Parietal lobe (tissue), 2 donors: ENCODE measurements around the gene GTF2F1. TPM values are rescaled to one million over a fixed set of nuclear protein-coding genes. Genes with fewer than 3 reads are reported as not detected.

Experiments
- small RNA-seq: library from RNA; depleted of rRNA; stranded (forward); fragments of <200 nt; gene quantifications from one replicate; pipeline ENCODE3, GENCODE V24; 2014; ENCODE audit warnings: low replicate concordance
- total RNA-seq: library from RNA; depleted of rRNA; stranded (reverse); fragments of >200 nt; gene quantifications from one replicate; pipeline ENCODE4 v1.2.3, GENCODE V29; 2014

GTF2F1 gene
- total RNA-seq, result 40.4 TPM

GRCh38 chr19:6393074-6393982, at the start of gene GTF2F1:
TSS of gene GTF2F1 (minus strand) at chr19:6393164. CDS start at chr19:6392995, 169 bp downstream.

DNA sequence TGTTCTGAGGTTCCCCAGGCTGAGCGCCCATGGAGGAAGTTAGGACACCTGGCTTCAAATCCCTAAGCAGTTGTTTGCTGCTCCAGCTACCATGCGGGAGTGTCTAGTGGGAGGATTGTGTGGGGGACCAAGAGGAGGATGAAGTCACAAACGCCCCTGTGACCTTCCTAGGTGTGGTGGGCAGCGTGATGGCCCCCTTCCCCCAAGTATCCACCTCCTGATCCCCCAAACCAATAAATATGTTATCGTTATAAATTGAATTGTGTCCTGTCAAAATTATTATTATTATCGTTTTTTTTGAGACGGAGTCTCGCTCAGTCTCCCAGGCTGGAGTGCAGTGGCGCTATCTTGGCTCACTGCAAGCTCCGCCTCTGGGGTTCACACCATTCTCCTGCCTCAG, 40.7 kb upstream of the GTF2F1 start, which contains the start of gene SLC25A41:
TSS of gene SLC25A41 (minus strand) at position 101 of the 400 bp plus-strand sequence. CDS start at position 31, 70 bp downstream.

DNA sequence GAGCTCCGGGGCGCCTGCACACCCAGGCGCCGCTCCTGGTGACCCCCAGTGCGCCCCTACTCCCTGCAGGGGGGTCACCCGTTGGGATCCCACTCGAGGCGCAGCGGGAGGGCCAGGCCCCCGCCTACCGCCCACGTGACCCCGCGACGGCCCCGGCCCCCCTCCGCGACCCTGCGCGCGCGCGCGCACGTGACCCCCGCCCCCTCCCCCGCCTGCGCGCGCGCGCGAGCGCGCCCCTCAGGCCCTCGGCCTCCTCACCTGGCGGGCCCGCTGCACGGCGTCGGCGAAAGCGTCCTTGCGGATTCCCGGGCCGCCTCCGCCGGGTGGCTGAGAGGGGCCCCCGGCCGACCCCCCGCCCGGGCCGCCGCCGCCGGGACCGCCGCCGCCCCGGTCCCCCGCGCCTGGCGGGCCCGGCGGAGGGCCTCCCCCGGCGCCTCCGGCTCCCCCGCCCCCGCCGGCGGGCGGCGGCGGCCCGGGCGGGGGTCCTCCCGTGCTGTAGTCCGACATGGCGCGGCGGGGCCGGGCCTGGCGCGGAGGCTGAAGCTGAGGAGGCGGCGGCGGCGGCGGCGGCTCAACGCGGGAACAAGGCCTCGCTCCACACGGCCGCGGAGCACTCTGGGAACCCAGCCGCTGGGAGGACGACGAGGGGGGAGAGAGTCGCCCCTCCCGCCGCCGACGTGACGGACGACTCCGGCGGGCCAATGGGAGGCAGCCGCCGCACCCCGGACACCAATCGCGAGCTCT, 31.4 kb upstream of the GTF2F1 start, which contains the start of gene KHSRP:
TSS of gene KHSRP (minus strand) at position 617 of the 744 bp plus-strand sequence. CDS start at position 507, 110 bp downstream.

GRCh38 chr19:6375411-6376010, 17.5 kb downstream of the GTF2F1 start, which contains the start of gene PSPN:
TSS of gene PSPN (minus strand) at chr19:6375933. CDS start at chr19:6375849, 84 bp downstream.

GRCh38 chr19:6372594-6373095, 20.3 kb downstream of the GTF2F1 start, which contains the start of gene ALKBH7:
TSS of gene ALKBH7 (plus strand) at chr19:6372794. CDS start at chr19:6372821, 27 bp downstream.

GRCh38 chr19:6333439-6333838, 59.5 kb downstream of the GTF2F1 start, which contains the start of gene ACER1:
TSS of gene ACER1 (minus strand) at chr19:6333612. CDS start at chr19:6333551, 61 bp downstream.

Small RNAs within 50 kb of the gene (small RNA-seq; reads per million reads assigned to genes)
- gene MIR6790 (not detected), gene MIR6885 (not detected)

Other genes starting within 250 kb of the GTF2F1 start
- 11.0 TPM for gene MLLT1, start 113.2 kb downstream of the GTF2F1 start, total RNA-seq
- gene ACER1, start 59.6 kb downstream of the GTF2F1 start, total RNA-seq, result not detected
- 29.1 TPM for gene CLPP, start 31.6 kb downstream of the GTF2F1 start, total RNA-seq
- gene ALKBH7, start 20.4 kb downstream of the GTF2F1 start, total RNA-seq, result 22.2 TPM
- 3.1 TPM for gene PSPN, start 17.2 kb downstream of the GTF2F1 start, total RNA-seq
- 128 TPM for gene KHSRP, start 31.6 kb upstream of the GTF2F1 start, total RNA-seq
- gene SLC25A41, start 40.6 kb upstream of the GTF2F1 start, total RNA-seq, result 0.63 TPM
- 23.8 TPM for gene SLC25A23, start 66.6 kb upstream of the GTF2F1 start, total RNA-seq
- gene CRB3, start 71.1 kb upstream of the GTF2F1 start, total RNA-seq, result not detected
- not detected for gene DENND1C, start 88.6 kb upstream of the GTF2F1 start, total RNA-seq
- gene TUBB4A, start 109.1 kb upstream of the GTF2F1 start, total RNA-seq, result 215 TPM
- gene TNFSF9, start 137.9 kb upstream of the GTF2F1 start, total RNA-seq, result 1.9 TPM
- not detected for gene CD70, start 198.0 kb upstream of the GTF2F1 start, total RNA-seq